Measurements from ENCODE around the gene GDF10.

The GDF10 gene

GRCh38 chr10:47299611-47300428 is at the start of gene GDF10:
TSS of gene GDF10 (plus strand) at chr10:47300197. CDS start at chr10:47300652, 455 bp downstream.
- DNase-seq (ENCODE audit: low spot score) = no peak

GRCh38 chr10:47252093-47252780 is 47.8 kb upstream of the GDF10 start:
- no peak for DNase-seq (ENCODE audit: low spot score)

DNA sequence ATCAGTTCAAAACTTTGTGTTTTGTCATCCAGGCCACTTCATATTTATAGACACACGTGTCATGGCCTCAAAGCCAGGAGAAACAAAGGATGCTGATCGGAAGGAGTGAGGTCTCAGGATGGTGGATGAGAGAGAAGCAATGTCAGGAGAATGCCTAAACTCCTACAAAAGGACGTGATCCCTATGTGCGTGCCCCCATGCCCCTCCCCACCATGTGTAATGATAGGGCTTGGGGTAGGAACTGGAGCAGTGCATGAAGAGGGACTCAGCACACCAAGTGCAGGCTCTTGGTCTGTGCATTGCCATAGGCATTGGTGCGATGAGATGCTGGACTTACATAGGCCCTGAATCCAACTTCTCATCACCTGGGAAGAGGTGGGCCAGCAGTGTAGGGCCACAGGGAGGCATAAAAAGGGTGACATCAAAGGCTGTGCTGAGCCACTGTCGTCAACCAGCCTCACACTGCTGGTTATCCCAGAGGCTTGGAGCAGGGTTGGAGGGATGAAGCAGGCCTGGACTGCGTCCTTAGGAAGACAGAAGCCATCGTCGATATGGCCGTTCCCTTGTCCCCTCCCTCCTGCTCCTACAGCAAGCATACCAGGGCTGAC is 46.9 kb upstream of the GDF10 start:
- DNase-seq (ENCODE audit: low spot score) = no peak

- no peak for DNase-seq (ENCODE audit: low spot score)
Measured at GRCh38 chr10:47253651-47254375, 46.2 kb upstream of the GDF10 start.

DNA sequence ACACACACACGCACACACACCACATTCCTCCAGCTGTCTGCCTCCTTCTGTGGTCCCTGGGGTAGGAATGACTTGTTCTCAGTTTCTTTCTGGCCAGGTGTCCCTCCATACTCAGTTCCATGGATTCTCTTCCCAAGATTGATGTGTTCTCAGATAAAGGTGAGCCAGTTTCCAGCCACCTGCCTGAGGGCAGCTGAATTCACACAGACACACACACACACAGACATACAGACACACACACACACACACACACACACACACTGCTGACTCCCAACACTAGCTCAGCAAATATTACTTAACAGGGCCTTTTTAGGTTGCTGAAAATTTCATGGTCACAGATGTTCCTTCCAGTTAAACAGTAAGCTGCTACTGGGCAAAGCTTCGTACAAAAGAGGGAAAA is 45.4 kb upstream of the GDF10 start:
- DNase-seq (ENCODE audit: low spot score) = no peak

GRCh38 chr10:47255033-47255813 is 44.8 kb upstream of the GDF10 start:
- no peak for DNase-seq (ENCODE audit: low spot score)

DNA sequence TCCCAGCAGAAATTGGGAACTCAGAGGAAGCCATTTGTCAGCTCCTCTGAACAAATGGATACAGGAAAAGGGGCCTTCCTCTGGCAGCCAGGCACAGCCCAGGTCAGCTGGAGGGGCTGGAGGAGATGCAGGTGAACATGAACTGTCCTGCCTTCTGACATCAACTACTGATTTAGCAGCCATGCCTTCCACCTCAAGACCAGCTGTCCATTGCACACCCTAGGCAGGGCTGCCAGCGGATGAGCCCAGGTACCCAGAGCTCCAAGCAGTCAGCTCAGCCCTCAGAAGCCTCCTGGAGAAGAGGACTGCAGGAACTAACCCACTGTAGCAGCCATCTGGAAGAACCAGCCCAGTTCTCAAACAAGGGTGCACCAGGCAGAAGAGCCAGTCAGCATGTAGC is 44.1 kb upstream of the GDF10 start:
- no peak for DNase-seq (ENCODE audit: low spot score)

GRCh38 chr10:47256751-47257336 is 43.2 kb upstream of the GDF10 start:
- DNase-seq (ENCODE audit: low spot score) = no peak

DNA sequence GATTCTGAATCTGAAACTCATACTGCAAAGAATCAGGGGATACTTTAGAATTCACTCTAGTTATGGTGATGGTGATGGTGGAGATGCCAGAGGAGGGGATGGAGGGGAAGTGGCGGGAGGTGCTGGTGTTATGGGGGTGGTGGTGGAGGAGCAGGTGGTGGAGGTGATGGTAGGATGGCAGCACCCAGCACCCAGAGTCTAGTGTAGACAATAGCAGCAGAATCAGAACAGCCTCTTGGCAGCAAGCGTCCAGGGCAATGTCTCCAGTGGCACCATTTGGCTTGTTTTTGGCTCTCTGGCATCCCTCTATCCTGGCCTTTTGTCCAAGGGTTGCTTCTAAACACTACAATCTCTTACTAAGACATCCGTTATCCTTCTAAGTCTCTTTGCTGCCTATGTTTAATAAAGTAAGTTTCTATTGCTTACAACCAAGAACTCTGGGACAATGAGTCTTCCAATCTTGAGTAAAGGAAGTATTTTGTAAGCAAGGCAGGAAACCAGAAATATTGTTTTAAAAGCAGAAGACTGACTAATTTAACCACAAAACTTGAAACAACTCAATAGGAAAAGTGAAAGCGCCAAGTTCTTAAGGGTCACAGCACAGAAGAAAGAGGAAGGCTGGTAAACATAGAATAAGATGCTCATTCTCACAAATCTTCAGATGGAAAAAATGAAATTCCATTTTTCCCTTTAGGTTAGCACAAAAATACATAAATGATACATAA is 42.4 kb upstream of the GDF10 start:
- peak; percentile 59 for DNase-seq (ENCODE audit: low spot score)

DNA sequence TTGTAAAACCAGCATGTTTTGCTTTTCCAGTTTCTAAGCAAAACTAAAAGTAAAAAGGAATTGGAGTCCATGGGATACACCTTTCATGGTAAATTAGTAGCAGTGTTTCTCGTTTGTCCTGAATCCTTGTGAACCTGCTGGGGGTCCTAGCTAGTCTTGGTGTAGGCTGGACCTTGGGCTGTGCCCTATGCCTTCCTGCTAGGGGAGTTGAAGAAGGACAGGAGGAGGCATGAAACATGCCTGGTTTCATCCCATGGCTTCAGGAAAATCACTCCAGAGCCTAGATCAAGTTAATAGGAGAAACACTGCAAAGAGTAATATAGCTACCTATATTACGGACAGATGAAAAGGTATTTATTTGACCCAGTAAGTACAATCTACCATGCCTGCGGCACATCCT is 41.1 kb upstream of the GDF10 start:
- no peak for DNase-seq (ENCODE audit: low spot score)

DNA sequence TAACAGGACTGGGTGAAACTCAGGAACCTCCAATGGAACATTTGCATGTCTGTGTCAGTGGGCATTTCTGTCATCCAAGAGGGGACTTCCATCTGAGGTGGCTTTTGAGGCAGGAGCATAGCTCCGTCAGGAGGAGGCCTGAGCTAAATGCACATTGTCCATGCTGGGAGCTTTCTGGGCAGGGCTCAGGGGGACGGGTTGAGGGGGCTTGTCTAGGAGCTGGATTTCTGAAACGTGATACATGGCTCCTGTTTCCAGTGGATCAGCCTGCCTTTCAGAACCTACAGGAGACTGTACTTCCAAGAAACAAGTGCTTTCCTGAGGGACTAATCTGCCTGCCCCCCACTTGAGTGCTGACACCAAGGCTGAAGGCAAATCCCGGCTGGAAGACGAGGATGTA is 40.5 kb upstream of the GDF10 start:
- DNase-seq (ENCODE audit: low spot score) = no peak

- DNase-seq (ENCODE audit: low spot score) = no peak
Measured at GRCh38 chr10:47260505-47261111, 39.4 kb upstream of the GDF10 start.

DNA sequence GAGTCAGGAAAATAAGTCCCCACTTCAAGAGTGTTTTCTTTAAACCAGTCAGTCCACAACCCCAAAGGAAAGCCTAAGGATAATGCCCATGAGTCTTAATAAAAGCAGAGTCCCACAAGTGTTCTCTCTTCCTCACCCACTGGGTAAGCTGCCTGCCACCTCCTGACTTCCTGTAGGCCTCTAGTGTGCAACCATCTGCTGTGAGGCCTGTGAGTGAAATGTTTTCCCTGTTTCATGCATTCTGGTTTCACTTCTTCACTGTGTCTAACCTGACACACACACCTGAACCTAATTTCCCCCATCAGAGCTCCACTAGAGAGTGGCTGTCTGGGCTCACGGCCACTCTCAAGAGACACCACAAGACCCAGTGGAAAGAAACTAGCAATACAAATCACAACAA is 38.9 kb upstream of the GDF10 start:
- peak; percentile 39 for DNase-seq (ENCODE audit: low spot score)

- DNase-seq (ENCODE audit: low spot score) = no peak
Measured at GRCh38 chr10:47261556-47261955, 38.4 kb upstream of the GDF10 start.

GRCh38 chr10:47262606-47263533 is 37.1 kb upstream of the GDF10 start:
- DNase-seq (ENCODE audit: low spot score) = no peak

GRCh38 chr10:47264797-47265281 is 35.2 kb upstream of the GDF10 start:
- DNase-seq (ENCODE audit: low spot score) = peak; percentile 73

- DNase-seq (ENCODE audit: low spot score) = no peak
Measured at GRCh38 chr10:47266602-47267001, 33.4 kb upstream of the GDF10 start.

DNA sequence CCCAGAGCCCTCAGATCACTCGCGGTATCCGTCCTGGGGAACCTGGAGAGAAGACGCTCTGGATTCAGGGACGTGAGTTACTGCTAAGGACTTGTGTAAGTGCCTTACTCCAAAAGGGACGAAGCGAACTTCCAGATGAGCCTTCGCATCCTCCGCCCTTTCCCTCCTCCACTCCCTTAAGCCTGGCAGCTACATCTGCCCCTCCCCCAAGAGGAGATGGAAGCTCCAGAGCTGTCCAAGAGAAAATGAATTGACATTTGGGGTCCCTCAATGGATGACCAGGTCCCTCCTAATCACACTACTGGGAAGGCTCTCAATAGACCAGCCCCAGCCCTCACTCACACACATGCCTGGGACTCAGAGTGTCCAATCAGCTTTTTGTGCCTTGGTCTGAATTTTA is 31.3 kb upstream of the GDF10 start:
- DNase-seq (ENCODE audit: low spot score) = no peak

- no peak for DNase-seq (ENCODE audit: low spot score)
Measured at GRCh38 chr10:47269294-47269693, 30.7 kb upstream of the GDF10 start.

All from CD4-positive, alpha-beta T cell treated with Interleukin-15 for 4 hours (primary cell).